A673 (cell line): ENCODE results near the gene TCEA2.

Experiments used
- CTCF ChIP-seq: fragments of 300-800, 200-600 bp; sonication (generic); conservative IDR thresholded peaks from 2 replicates; pipeline ENCODE4 v1.5.1; 2017; ENCODE audit warnings: low read depth, mild to moderate bottlenecking, antibody characterized with exemption, low read length, moderate library complexity, mixed read lengths
- EZH2 ChIP-seq: fragments of 200-600 bp; sonication (generic); IDR thresholded peaks from 2 replicates; pipeline ENCODE4 v1.6.1; 2017; ENCODE audit warnings: borderline replicate concordance, low read depth, mild to moderate bottlenecking, mixed read lengths, antibody characterized with exemption, low read length; ENCODE audit not compliant: poor library complexity, severe bottlenecking

DNA sequence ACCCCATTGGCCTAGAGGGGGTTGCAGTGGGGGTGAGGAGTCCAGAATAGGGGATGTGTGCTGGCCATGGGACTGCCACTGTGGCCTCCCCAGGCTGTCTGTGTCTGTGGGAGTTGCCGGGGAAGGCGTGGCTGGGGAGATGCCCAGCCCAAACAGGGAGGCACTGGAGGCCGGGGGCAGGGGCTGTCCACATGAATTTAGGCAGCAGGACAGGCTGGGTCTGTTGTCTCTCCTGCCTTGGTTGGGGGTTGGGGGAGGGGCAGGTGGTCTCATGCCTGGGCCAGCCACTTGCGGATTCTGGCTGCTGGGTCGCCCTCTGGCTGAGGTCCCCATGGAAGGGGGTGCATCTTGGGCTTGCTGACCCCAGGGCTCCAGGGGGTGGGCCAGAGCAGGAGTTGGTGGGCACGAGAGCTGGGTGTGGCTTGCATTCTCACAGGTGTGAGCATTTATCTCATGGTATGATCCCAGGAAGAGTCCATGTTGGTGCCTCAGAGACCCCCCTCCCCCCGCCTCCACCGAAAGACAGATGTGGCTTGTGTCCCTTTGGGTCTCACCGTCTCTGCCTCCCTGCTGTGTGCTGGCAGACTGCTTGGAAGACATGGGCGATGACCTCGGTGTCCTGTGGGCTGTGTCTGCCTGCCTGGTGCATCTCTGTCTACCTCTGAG is 17.5 kb upstream of the TCEA2 start:
- no peak for TF ChIP-seq CTCF
- TF ChIP-seq EZH2: no peak
